CD4-positive, alpha-beta T cell (primary cell): ENCODE data around the gene KIF26B. TPM values are rescaled to one million over a fixed set of nuclear protein-coding genes. Genes with fewer than 3 reads are reported as not detected.

Experiments
- ATAC-seq: fragments of 200-7000 bp; cut with Tn5 transposase; one replicate; pipeline ENCODE4 v1.10.0; 2022; ENCODE audit warnings: mild to moderate bottlenecking; ENCODE audit not compliant: poor library complexity
- CTCF ChIA-PET: fragments of 350-600 bp; sonication (Branson Sonifier 250); formaldehyde crosslinking; loops from one replicate; lab custom pipeline; 2021; ENCODE audit warnings: antibody characterized with exemption, inconsistent platforms; lab: Charles Lee
- POLR2A ChIA-PET: fragments of 350-600 bp; sonication (Branson Sonifier 250); formaldehyde crosslinking; loops from one replicate; lab custom pipeline; 2021; ENCODE audit warnings: antibody characterized with exemption, inconsistent platforms; lab: Charles Lee
- DNase-seq, 14 experiments: peaks; one replicate each; pipeline ENCODE4 v3.0.0-alpha.2; 2013 to 2020; ENCODE audit warnings: mixed read lengths in 2 of 14
- H3K27ac ChIP-seq, 2 donors: one replicate each; pipeline versions ENCODE4 v1.5.1 to v1.7.0; 2013; ENCODE audit warnings: low read length in 2 of 2, low read depth in 1 of 2, mild to moderate bottlenecking in 1 of 2
- H3K27me3 ChIP-seq, 2 experiments: 1 replicate in 1 of 2; 2 replicates in 1 of 2; pipeline versions ENCODE4 v1.6.1 to v1.7.0; 2013; ENCODE audit warnings: low read length in 2 of 2, control low read depth in 1 of 2, mild to moderate bottlenecking in 1 of 2, moderate library complexity in 1 of 2; ENCODE audit not compliant: insufficient read depth in 2 of 2, control insufficient read depth in 1 of 2
- H3K36me3 ChIP-seq: one replicate; pipeline ENCODE4 v1.6.1; 2013; ENCODE audit warnings: low read length, control low read depth; ENCODE audit not compliant: insufficient read depth
- H3K4me1 ChIP-seq: one replicate; pipeline ENCODE4 v1.6.1; 2013; ENCODE audit warnings: low read length, control low read depth; ENCODE audit not compliant: insufficient read depth
- H3K4me3 ChIP-seq: one replicate; pipeline ENCODE4 v1.5.1; 2013; ENCODE audit warnings: mild to moderate bottlenecking, low read length, moderate library complexity
- H3K9me3 ChIP-seq, 2 experiments: 1 replicate in 1 of 2; 2 replicates in 1 of 2; pipeline versions ENCODE4 v1.6.1 to v1.7.0; 2013; ENCODE audit warnings: low read length in 2 of 2, mild to moderate bottlenecking in 2 of 2, control low read depth in 1 of 2, moderate library complexity in 1 of 2; ENCODE audit not compliant: control insufficient read depth in 1 of 2, insufficient read depth in 1 of 2
- H3K27ac Mint-ChIP-seq: one replicate; pipeline ENCODE4 v1.8.0; 2020; ENCODE audit warnings: mixed read lengths
- H3K27me3 Mint-ChIP-seq: one replicate; pipeline ENCODE4 v1.8.0; 2021; ENCODE audit warnings: mixed read lengths
- H3K36me3 Mint-ChIP-seq: one replicate; pipeline ENCODE4 v1.8.0; 2021; ENCODE audit warnings: low read depth, mixed read lengths
- H3K4me1 Mint-ChIP-seq: one replicate; pipeline ENCODE4 v1.8.0; 2021; ENCODE audit warnings: low read depth, mixed read lengths
- H3K4me3 Mint-ChIP-seq: one replicate; pipeline ENCODE4 v1.8.0; 2020; ENCODE audit warnings: mild to moderate bottlenecking, mixed read lengths
- H3K9me3 Mint-ChIP-seq: one replicate; pipeline ENCODE4 v1.8.0; 2020; ENCODE audit warnings: mixed read lengths
- intact Hi-C, 2 experiments: fragments of 100-400 bp; cut with DNase I in 1 of 2; cut with micrococcal nuclease in 1 of 2; formaldehyde crosslinking; loops; one replicate each; pipeline versions ENCODE4 v1.15.1 to v1.9.0; 2023 to 2025; cut with DNase I, micrococcal nuclease
- total RNA-seq, 174 experiments: library from RNA in 2 of 174; stranded (reverse) in 2 of 174; gene quantifications; one replicate each; pipeline ENCODE4 v1.2.3 and lab custom pipeline; 2021 to 2026
- TF ChIP-seq, protein P1 (sequence below): fragments of 200-600 bp; IDR thresholded peaks from one replicate; pipeline ENCODE4 v1.8.0; 2022; ENCODE audit warnings: antibody characterized with exemption, mild to moderate bottlenecking

The KIF26B gene
- total RNA-seq, 2 experiments from 2014 or later, result 0.03 TPM; not detected in 1

DNA sequence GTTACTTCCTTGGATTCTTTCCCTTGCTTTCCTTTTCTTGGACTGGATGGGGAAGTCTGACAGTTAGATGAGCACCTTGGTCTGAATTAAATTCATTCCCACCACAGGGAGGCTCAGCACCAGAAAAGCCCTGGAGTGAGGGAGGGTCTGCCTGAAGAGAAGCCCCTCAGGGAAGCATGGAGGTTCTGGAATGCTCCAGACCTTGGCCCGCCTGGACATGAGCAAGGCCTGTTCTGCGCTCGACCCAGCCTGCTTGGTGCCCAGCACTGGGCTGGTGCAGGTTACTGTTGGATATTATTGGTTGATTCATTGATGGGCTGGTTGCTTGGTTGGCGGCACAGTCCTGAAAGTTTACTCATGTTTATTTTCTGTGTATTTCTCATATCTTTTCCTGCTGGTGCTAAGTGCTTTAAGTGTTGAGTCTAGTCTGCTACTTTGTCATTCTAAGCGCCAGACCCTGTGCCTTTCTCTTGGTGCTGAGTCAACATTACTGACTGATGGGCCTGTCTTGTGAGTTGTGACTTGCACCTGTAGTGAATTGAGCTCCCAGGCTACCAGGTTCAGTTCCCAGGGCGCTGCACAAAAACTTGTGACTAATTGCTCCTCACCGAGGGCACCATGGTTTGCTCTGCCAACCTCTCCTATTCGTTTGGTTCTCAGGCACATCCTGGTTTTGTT is 538.5 kb downstream of the KIF26B start:
- H3K4me1 Mint-ChIP-seq, result no peaks in the 10 kb centered on the region
- no peaks in the 10 kb centered on the region for H3K9me3 Mint-ChIP-seq
- no peaks in the 10 kb centered on the region for H3K27me3 Mint-ChIP-seq
- DNase-seq (no peak), ATAC-seq (no peak)
- peaks cover 0 to 40% of the 10 kb centered on the region in 2 experiments for H3K9me3 ChIP-seq
- no peak overlapping the region for H3K4me3 ChIP-seq
- no peak overlapping the region for H3K27ac ChIP-seq
- H3K27ac Mint-ChIP-seq, result no peak overlapping the region
- no peaks in the 10 kb centered on the region for H3K4me1 ChIP-seq
- H3K36me3 Mint-ChIP-seq, result no peaks in the 10 kb centered on the region
- POLR2A ChIA-PET, result no interaction called here
- intact Hi-C loops, result no loop called here
- H3K27me3 ChIP-seq, result peaks cover 0 to 2% of the 10 kb centered on the region in 2 experiments
- H3K4me3 Mint-ChIP-seq, result no peak overlapping the region
- CTCF ChIA-PET, result no interaction called here
- TF ChIP-seq, protein P1, sequence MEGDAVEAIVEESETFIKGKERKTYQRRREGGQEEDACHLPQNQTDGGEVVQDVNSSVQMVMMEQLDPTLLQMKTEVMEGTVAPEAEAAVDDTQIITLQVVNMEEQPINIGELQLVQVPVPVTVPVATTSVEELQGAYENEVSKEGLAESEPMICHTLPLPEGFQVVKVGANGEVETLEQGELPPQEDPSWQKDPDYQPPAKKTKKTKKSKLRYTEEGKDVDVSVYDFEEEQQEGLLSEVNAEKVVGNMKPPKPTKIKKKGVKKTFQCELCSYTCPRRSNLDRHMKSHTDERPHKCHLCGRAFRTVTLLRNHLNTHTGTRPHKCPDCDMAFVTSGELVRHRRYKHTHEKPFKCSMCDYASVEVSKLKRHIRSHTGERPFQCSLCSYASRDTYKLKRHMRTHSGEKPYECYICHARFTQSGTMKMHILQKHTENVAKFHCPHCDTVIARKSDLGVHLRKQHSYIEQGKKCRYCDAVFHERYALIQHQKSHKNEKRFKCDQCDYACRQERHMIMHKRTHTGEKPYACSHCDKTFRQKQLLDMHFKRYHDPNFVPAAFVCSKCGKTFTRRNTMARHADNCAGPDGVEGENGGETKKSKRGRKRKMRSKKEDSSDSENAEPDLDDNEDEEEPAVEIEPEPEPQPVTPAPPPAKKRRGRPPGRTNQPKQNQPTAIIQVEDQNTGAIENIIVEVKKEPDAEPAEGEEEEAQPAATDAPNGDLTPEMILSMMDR, result no peak
- H3K36me3 ChIP-seq, result no peaks in the 10 kb centered on the region

DNA sequence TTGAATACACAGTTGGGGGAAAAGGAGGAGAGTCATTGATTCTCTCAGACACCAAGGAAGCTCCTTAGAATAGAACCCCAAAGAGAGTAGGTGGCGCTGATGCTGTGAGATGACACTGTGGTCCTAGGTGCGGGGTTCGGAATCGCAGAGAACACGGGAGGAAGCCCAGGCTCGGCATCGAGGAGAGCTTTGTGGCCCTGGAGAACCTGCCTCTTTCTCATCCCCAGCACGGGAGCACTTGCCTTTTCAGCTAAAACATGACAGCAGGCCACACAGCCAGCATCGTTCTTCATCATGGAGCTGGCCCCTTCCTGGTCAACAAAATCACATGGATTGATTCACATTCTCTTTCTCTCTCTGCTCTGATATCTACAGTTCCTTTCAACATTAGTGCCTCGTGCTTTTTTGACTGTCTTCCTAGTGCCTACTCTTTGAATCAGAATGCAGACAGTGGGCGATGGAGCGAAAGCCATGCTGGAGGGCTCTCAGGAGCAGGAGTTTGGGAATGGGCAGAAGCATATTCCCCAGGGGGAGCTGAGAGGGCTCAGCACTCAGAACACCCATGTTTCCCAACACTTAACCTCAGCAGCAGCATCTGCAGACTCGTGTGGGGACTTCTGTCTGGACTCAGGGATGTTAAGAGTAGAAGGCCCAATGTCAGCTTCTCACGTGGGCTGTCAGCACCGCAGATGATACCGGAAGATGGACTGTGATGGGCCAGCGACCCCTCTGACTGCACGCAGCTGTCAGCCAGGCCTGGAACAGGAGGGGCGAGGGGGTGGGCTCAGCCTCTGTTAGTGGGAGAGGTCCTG is 539.4 kb downstream of the KIF26B start:
- H3K9me3 Mint-ChIP-seq, result no peaks in the 10 kb centered on the region
- intact Hi-C loops, result no loop called here
- no peak overlapping the region for H3K4me3 Mint-ChIP-seq
- Histone ChIP-seq H3K9me3 (peaks cover 0 to 40% of the 10 kb centered on the region in 2 experiments), H3K4me3 (no peak overlapping the region), H3K36me3 (no peaks in the 10 kb centered on the region), H3K4me1 (no peaks in the 10 kb centered on the region), H3K27ac (no peak overlapping the region), H3K27me3 (peaks cover 0 to 2% of the 10 kb centered on the region in 2 experiments)
- no peak overlapping the region for H3K27ac Mint-ChIP-seq
- H3K36me3 Mint-ChIP-seq, result no peaks in the 10 kb centered on the region
- H3K4me1 Mint-ChIP-seq, result no peaks in the 10 kb centered on the region
- TF ChIP-seq, protein P1, result no peak
- CTCF ChIA-PET, result no interaction called here
- POLR2A ChIA-PET, result no interaction called here
- no peak for DNase-seq
- ATAC-seq, result no peak
- H3K27me3 Mint-ChIP-seq, result no peaks in the 10 kb centered on the region

DNA sequence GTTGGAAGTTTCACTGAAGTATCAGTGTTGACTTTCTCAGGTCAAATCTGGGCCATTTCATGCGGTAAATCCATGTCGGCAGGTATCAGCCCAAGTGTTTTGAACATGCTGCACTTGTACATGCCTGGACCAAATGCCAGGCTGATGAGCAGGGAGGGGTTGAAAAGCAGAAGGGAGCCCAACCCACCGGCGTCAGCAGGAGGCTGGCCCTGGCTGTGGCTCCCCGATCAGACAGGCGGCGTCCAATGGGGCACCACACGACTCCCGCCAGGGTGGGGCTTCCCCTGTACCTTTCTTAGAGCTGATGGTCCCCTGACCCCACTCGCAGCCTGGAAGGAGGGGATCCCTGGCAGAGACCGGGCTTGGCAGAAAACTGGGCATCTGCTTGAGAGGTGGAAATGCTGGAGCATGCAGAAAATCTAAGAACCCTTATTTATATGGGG is 540.0 kb downstream of the KIF26B start:
- Mint-ChIP-seq H3K36me3 (no peaks in the 10 kb centered on the region), H3K27me3 (no peaks in the 10 kb centered on the region), H3K4me3 (no peak overlapping the region), H3K9me3 (no peaks in the 10 kb centered on the region), H3K27ac (no peak overlapping the region), H3K4me1 (no peaks in the 10 kb centered on the region)
- POLR2A ChIA-PET, result no interaction called here
- DNase-seq (no peak), ATAC-seq (no peak)
- CTCF ChIA-PET, result no interaction called here
- no peaks in the 10 kb centered on the region for H3K36me3 ChIP-seq
- H3K27me3 ChIP-seq, result no peaks in the 10 kb centered on the region
- H3K9me3 ChIP-seq, result peaks cover 0 to 38% of the 10 kb centered on the region in 2 experiments
- TF ChIP-seq, protein P1, result no peak
- H3K4me1 ChIP-seq, result no peaks in the 10 kb centered on the region
- no peak overlapping the region for H3K4me3 ChIP-seq
- H3K27ac ChIP-seq, result no peak overlapping the region
- intact Hi-C loops, result no loop called here
